Lower lobe of right lung (tissue), 2 donors: Measurements from ENCODE around the gene ASB16. TPM values are rescaled to one million over a fixed set of nuclear protein-coding genes. Genes with fewer than 3 reads are reported as not detected.

Experiments used
- ATAC-seq, 2 donors: fragments of 200-7000 bp; cut with Tn5 transposase; one replicate each; pipeline ENCODE4 v1.9.1; 2020 to 2022; ENCODE audit warnings: mild to moderate bottlenecking in 2 of 2, moderate library complexity in 2 of 2
- DNase-seq: peaks from one replicate; pipeline ENCODE4 v3.0.0-alpha.2; 2020
- H3K27ac ChIP-seq: fragments of 200-600 bp; one replicate; pipeline ENCODE4 v1.8.0; 2022
- H3K27me3 ChIP-seq: fragments of 200-600 bp; one replicate; pipeline ENCODE4 v1.8.0; 2022; ENCODE audit warnings: low read depth
- H3K36me3 ChIP-seq: fragments of 200-600 bp; one replicate; pipeline ENCODE4 v1.8.0; 2022; ENCODE audit warnings: mild to moderate bottlenecking
- H3K4me1 ChIP-seq: fragments of 200-600 bp; one replicate; pipeline ENCODE4 v1.8.0; 2022
- H3K4me3 ChIP-seq: fragments of 200-600 bp; one replicate; pipeline ENCODE4 v1.8.0; 2022; ENCODE audit warnings: mild to moderate bottlenecking
- H3K9me3 ChIP-seq: fragments of 200-600 bp; one replicate; pipeline ENCODE4 v1.8.0; 2022
- CTCF ChIP-seq: fragments of 200-600 bp; IDR thresholded peaks from one replicate; pipeline ENCODE4 v1.8.0; 2022; ENCODE audit warnings: antibody characterized with exemption, mild to moderate bottlenecking
- intact Hi-C: fragments of 100-400 bp; cut with DNase I; formaldehyde crosslinking; loops from one replicate; pipeline ENCODE4 v1.11.0; 2022
- total RNA-seq: library from RNA; stranded (reverse); fragmentation: NEBNext Ultra II Directional; extraction: Animal tissue kit (Norgen Biotek cat#: 25700); gene quantifications from one replicate; pipeline ENCODE4 v1.2.1, GENCODE V29; 2021
- donor health status: DM: no; HTN: yes; CAD: no; lungs with severe emphysema.

ASB16 gene
- total RNA-seq, 1 donor from 2014 or later, result not detected

- Histone ChIP-seq H3K9me3 (no peaks in the 10 kb centered on the region), H3K27ac (no peak overlapping the region), H3K36me3 (peaks cover 54% of the 10 kb centered on the region), H3K4me3 (no peak overlapping the region), H3K27me3 (no peaks in the 10 kb centered on the region), H3K4me1 (peaks cover 28% of the 10 kb centered on the region)
- TF ChIP-seq CTCF, result no peak
- ATAC-seq (no peak), DNase-seq (no peak)
- intact Hi-C loops, result no loop called here
Observed at GRCh38 chr17:44206825-44207155, 36.3 kb downstream of the ASB16 start.

GRCh38 chr17:44207319-44207718, 36.8 kb downstream of the ASB16 start:
- no peak for ATAC-seq
- intact Hi-C loops, result no loop called here
- no peak for DNase-seq
- Histone ChIP-seq H3K27me3 (no peaks in the 10 kb centered on the region), H3K4me3 (no peak overlapping the region), H3K4me1 (peaks cover 28% of the 10 kb centered on the region), H3K9me3 (no peaks in the 10 kb centered on the region), H3K27ac (no peak overlapping the region), H3K36me3 (peaks cover 58% of the 10 kb centered on the region)
- no peak for TF ChIP-seq CTCF

GRCh38 chr17:44207743-44208142, 37.2 kb downstream of the ASB16 start:
- no peak for TF ChIP-seq CTCF
- no peak overlapping the region for H3K27ac ChIP-seq
- intact Hi-C loops, result no loop called here

GRCh38 chr17:44209786-44210341, 39.4 kb downstream of the ASB16 start:
- intact Hi-C loops, result loop anchor here (10.0 kb wide), 1 partner anchor 135 kb away; the partner anchor contains the start of gene GRN
- peaks cover 14% of the 10 kb centered on the region for H3K4me1 ChIP-seq
- peak overlapping the region; percentile 58 for H3K27ac ChIP-seq
- TF ChIP-seq CTCF, result no peak
- ATAC-seq, result no peak
- H3K27me3 ChIP-seq, result no peaks in the 10 kb centered on the region
- peak overlapping the region; percentile 4 for H3K4me3 ChIP-seq
- no peak for DNase-seq
- H3K9me3 ChIP-seq, result no peaks in the 10 kb centered on the region
- peaks cover 83% of the 10 kb centered on the region for H3K36me3 ChIP-seq

More at GRCh38 chr17:44207743-44208142, 37.2 kb downstream of the ASB16 start:
- no peaks in the 10 kb centered on the region for H3K9me3 ChIP-seq
- peaks cover 28% of the 10 kb centered on the region for H3K4me1 ChIP-seq
- H3K4me3 ChIP-seq, result no peak overlapping the region
- no peak for DNase-seq
- H3K27me3 ChIP-seq, result no peaks in the 10 kb centered on the region
- peaks cover 62% of the 10 kb centered on the region for H3K36me3 ChIP-seq
- no peak for ATAC-seq

GRCh38 chr17:44210342-44211192, 40.1 kb downstream of the ASB16 start:
- Histone ChIP-seq H3K4me1 (peaks cover 14% of the 10 kb centered on the region), H3K4me3 (peak overlapping the region; percentile 4), H3K27me3 (no peaks in the 10 kb centered on the region), H3K27ac (peak overlapping the region; percentile 58), H3K36me3 (peaks cover 90% of the 10 kb centered on the region), H3K9me3 (no peaks in the 10 kb centered on the region)
- peak; percentile 99 for TF ChIP-seq CTCF
- ATAC-seq, result peak; percentile 95 to 96
- DNase-seq, result peak; percentile 93
- intact Hi-C loops, result loop anchor here (10.0 kb wide), 1 partner anchor 134 kb away; the partner anchor contains the start of gene GRN
